HepG2 (cell line): ENCODE data around the gene BPIFB4. TPM values are rescaled to one million over a fixed set of nuclear protein-coding genes. Genes with fewer than 3 reads are reported as not detected.

Source experiments
- ATAC-seq: fragments of 200-7000 bp; cut with Tn5 transposase; 3 replicates; pipeline ENCODE4 v1.9.1; 2020; ENCODE audit warnings: mild to moderate bottlenecking, moderate library complexity
- BruUV-seq: library from RNA; stranded (reverse); fragments of 400-500 nt; replicated peaks from 2 replicates; lab custom pipeline; 2021; lab: Mats Ljungman, UMichigan
- CTCF ChIA-PET: fragments of 300-600 bp; formaldehyde crosslinking; extraction: SDS; loops from one replicate; lab custom pipeline; 2021; ENCODE audit warnings: low total read pairs, inconsistent platforms, low intra/inter-chr PET ratio; lab: Yijun Ruan, JAX
- POLR2A ChIA-PET: fragments of 350-600 bp; sonication (Branson Sonifier 250); formaldehyde crosslinking; loops from one replicate; lab custom pipeline; 2020; ENCODE audit warnings: antibody characterized with exemption, inconsistent platforms; lab: Yijun Ruan, JAX
- DNase-seq: peaks from one replicate; pipeline ENCODE4 v3.0.0-alpha.2; 2015; ENCODE audit warnings: low spot score
- FAIRE-seq: peaks from 3 replicates; lab custom pipeline; 2011; peaks lifted over from hg19 to GRCh38; lab: Jason Lieb, UNC
- H2AFZ ChIP-seq: one replicate; pipeline ENCODE4 v1.6.1; 2011; ENCODE audit warnings: low read length, inconsistent platforms
- H3K27ac ChIP-seq: fragments of 300-600 bp; 3 replicates; pipeline ENCODE4 v1.8.0; 2011; ENCODE audit warnings: mixed run types, mild to moderate bottlenecking, mixed read lengths, low read length, inconsistent platforms; ENCODE audit not compliant: insufficient read depth; ENCODE audit errors: extremely low read length
- H3K27me3 ChIP-seq, 2 experiments: fragments of 200-600 bp in 1 of 2; 2 replicates in 1 of 2; 3 replicates in 1 of 2; pipeline versions ENCODE4 v1.6.0 to v1.8.0; 2011; ENCODE audit warnings: low read length in 2 of 2, mild to moderate bottlenecking in 2 of 2, moderate library complexity in 2 of 2, inconsistent platforms in 1 of 2; ENCODE audit not compliant: insufficient read depth in 2 of 2, control insufficient read depth in 1 of 2
- H3K36me3 ChIP-seq, 2 experiments: fragments of 200-600 bp in 1 of 2; replicated peaks in 1 of 2; 2 replicates in 1 of 2; 3 replicates in 1 of 2; pipeline versions ENCODE4 v1.5.1 to v1.8.0; 2011; ENCODE audit warnings: low read length in 2 of 2, inconsistent platforms in 1 of 2; ENCODE audit not compliant: insufficient read depth in 2 of 2, control insufficient read depth in 1 of 2
- H3K4me1 ChIP-seq: 2 replicates; pipeline ENCODE4 v1.5.1; 2012; ENCODE audit warnings: low read length, inconsistent platforms; ENCODE audit not compliant: insufficient read depth
- H3K4me2 ChIP-seq: 2 replicates; pipeline ENCODE4 v1.6.0; 2011; ENCODE audit warnings: low read depth, low read length, inconsistent platforms
- H3K4me3 ChIP-seq, 3 experiments: fragments of 200-600 bp in 1 of 3; sonication (generic), shearing (Covaris generic) in 1 of 3; replicated peaks in 1 of 3; 2 replicates each; pipeline ENCODE4 v1.5.1; 2011 to 2016; ENCODE audit warnings: low read length in 3 of 3, inconsistent platforms in 2 of 3, low read depth in 2 of 3, mild to moderate bottlenecking in 2 of 3, control low read depth in 1 of 3, mixed read lengths in 1 of 3; ENCODE audit not compliant: insufficient read depth in 1 of 3
- H3K79me2 ChIP-seq: one replicate; pipeline ENCODE4 v1.6.1; 2011; ENCODE audit warnings: low read length, inconsistent platforms; ENCODE audit not compliant: insufficient read depth
- H3K9ac ChIP-seq: 2 replicates; pipeline ENCODE4 v1.6.0; 2011; ENCODE audit warnings: mild to moderate bottlenecking, low read depth, low read length, inconsistent platforms; ENCODE audit not compliant: insufficient read depth
- H3K9me3 ChIP-seq: 2 replicates; pipeline ENCODE4 v1.5.1; 2012; ENCODE audit warnings: mild to moderate bottlenecking, low read length
- H4K20me1 ChIP-seq: 2 replicates; pipeline ENCODE4 v1.6.0; 2011; ENCODE audit warnings: inconsistent platforms, mild to moderate bottlenecking, low read length, moderate library complexity; ENCODE audit not compliant: insufficient read depth
- HIVEP1 ChIP-seq: sonication (generic); formaldehyde crosslinking; IDR thresholded peaks from 2 replicates; pipeline ENCODE4 v1.4.0; 2020; ENCODE audit warnings: mild to moderate bottlenecking, missing genetic modification reagents
- KLF16 ChIP-seq, 2 experiments: sonication (generic) in 1 of 2; formaldehyde crosslinking in 1 of 2; IDR thresholded peaks; 2 replicates each; pipeline versions ENCODE4 v1.6.1 to v1.8.0; 2016 to 2023; ENCODE audit warnings: missing genetic modification reagents in 2 of 2, missing compliant biosample characterization in 1 of 2
- SIN3B ChIP-seq: fragments of 150-350 bp; IDR thresholded peaks from 2 replicates; pipeline ENCODE4 v1.6.1; 2014; ENCODE audit warnings: low read length
- ZC3H13 ChIP-seq: sonication (generic); formaldehyde crosslinking; IDR thresholded peaks from 2 replicates; pipeline ENCODE4 v1.8.1; 2023; ENCODE audit warnings: mild to moderate bottlenecking, missing genetic modification reagents, moderate library complexity
- ZKSCAN5 ChIP-seq: sonication (generic); formaldehyde crosslinking; IDR thresholded peaks from 2 replicates; pipeline ENCODE4 v1.5.1; 2020; ENCODE audit warnings: mild to moderate bottlenecking, missing genetic modification reagents
- ZNF605 ChIP-seq: sonication (generic); formaldehyde crosslinking; IDR thresholded peaks from 2 replicates; pipeline ENCODE4 v1.8.0; 2022; ENCODE audit warnings: mild to moderate bottlenecking, missing genetic modification reagents
- WGBS: methylation state at CpG from one replicate; pipeline ENCODE4 v1.1.6; 2017; ENCODE audit warnings: low lambda C conversion rate; 5-methylcytosine and 5-hydroxymethylcytosine counted together
- in situ Hi-C: cut with HindIII; loops from 2 replicates; pipeline ENCODE4 v1.10.0; 2017; ENCODE audit warnings: low pct_unique_long_range_greater_than_20kb; ENCODE audit not compliant: extremely low pct_ligation_motif_present
- intact Hi-C: fragments of 100-400 bp; cut with micrococcal nuclease; formaldehyde crosslinking; loops from one replicate; pipeline ENCODE4 v1.10.0; 2022; ENCODE audit not compliant: unreplicated experiment
- polyA plus RNA-seq, 8 experiments: library from polyadenylated mRNA; depleted of rRNA in 3 of 8; stranded (reverse) in 7 of 8; unstranded in 1 of 8; fragments of >200 nt; fragmentation: Illumina TruSeq in 4 of 8; extraction: Trizol in 4 of 8; gene quantifications; 2 replicates each; pipeline versions ENCODE4 v1.2.1 to v1.2.3, GENCODE V29; 2011 to 2016; ENCODE audit warnings: low read depth in 4 of 8, missing spikeins in 1 of 8, mixed read lengths in 1 of 8; ENCODE audit not compliant: insufficient read depth in 1 of 8
- total RNA-seq, 5 experiments: library from RNA; depleted of rRNA; stranded (reverse); fragments of >200 nt; fragmentation: Illumina TruSeq; extraction: Trizol; gene quantifications; 2 replicates each; pipeline ENCODE4 v1.2.3, GENCODE V29; 2016; ENCODE audit warnings: low read depth in 1 of 5
- TF ChIP-seq, protein P1 (sequence below): sonication (generic); formaldehyde crosslinking; IDR thresholded peaks from 2 replicates; pipeline ENCODE4 v1.9.0; 2021; ENCODE audit warnings: missing genetic modification reagents, mild to moderate bottlenecking, borderline replicate concordance
- TF ChIP-seq, protein P2 (sequence below): IDR thresholded peaks from 2 replicates; pipeline ENCODE4 v1.6.1; 2016; ENCODE audit warnings: mild to moderate bottlenecking, missing biosample characterization, missing genetic modification reagents
- TF ChIP-seq, protein P3 (sequence below): sonication (generic); formaldehyde crosslinking; IDR thresholded peaks from 2 replicates; pipeline ENCODE4 v1.4.0; 2020; ENCODE audit warnings: missing genetic modification reagents
- TF ChIP-seq, protein P4 (sequence below): sonication (generic); formaldehyde crosslinking; IDR thresholded peaks from 2 replicates; pipeline ENCODE4 v1.4.0; 2020; ENCODE audit warnings: missing genetic modification reagents
- TF ChIP-seq, protein P5 (sequence below): sonication (generic); formaldehyde crosslinking; conservative IDR thresholded peaks from 2 replicates; pipeline ENCODE4 v1.4.0; 2020; ENCODE audit warnings: mild to moderate bottlenecking, missing genetic modification reagents, moderate library complexity

The BPIFB4 gene
- total and polyA plus RNA-seq, 2 of the 13 experiments (the other 11 are each of a cell fraction or from before 2014, with no cell fraction given), result 0.09 TPM; not detected in 1

DNA sequence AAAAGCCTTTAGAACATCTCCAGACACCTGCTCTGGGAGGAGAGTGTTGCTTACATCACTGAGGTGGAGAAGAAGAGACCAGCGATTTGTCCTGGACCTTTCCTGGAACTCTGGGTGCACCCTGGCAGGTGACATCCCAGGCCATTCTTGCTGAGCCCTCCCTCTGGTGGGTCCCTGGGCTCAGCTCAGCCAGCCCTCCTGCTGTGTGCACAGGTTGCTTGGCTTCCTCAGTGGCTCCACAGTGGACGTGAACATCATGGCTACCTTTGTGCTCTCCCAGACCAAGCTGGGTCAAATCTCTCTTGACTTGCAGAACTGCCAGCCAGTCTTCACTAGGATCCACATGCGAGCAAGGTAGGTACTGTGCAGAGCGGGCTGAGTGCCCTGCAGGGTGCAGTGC lies 68.6 kb downstream of the BPIFB4 start (continued):
- TF ChIP-seq HIVEP1, result no peak
- no peak for TF ChIP-seq ZC3H13 (CRISPR knock-in tag)
- TF ChIP-seq, protein P1, sequence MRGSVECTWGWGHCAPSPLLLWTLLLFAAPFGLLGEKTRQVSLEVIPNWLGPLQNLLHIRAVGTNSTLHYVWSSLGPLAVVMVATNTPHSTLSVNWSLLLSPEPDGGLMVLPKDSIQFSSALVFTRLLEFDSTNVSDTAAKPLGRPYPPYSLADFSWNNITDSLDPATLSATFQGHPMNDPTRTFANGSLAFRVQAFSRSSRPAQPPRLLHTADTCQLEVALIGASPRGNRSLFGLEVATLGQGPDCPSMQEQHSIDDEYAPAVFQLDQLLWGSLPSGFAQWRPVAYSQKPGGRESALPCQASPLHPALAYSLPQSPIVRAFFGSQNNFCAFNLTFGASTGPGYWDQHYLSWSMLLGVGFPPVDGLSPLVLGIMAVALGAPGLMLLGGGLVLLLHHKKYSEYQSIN (CRISPR knock-in tag), result no peak
- TF ChIP-seq, protein P2, sequence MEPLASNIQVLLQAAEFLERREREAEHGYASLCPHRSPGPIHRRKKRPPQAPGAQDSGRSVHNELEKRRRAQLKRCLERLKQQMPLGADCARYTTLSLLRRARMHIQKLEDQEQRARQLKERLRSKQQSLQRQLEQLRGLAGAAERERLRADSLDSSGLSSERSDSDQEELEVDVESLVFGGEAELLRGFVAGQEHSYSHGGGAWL (CRISPR knock-in tag), result no peak

DNA sequence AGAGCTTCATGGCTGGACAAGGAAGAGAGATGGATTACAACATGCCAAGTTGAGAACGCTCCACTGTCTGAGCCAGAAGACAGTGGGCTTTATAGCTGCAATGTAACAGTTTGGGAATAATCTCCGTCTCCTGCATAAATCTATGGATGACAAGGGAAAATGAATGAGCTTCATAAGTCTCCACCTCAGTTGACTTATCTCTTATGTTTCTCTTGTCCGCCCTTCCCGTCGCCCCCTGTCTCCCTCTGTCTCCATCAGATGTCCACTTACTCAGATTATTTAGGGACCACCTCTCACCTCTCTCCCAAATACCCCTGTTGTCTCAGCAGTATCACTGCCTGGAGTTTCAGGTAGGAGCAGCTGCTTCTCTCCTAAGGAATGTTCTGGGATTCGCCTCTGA lies 74.8 kb downstream of the BPIFB4 start:
- POLR2A ChIA-PET, result no interaction called here
- no peak overlapping the region for H3K4me2 ChIP-seq
- TF ChIP-seq ZNF605 (CRISPR knock-in tag) (no peak), KLF16 (CRISPR knock-in tag; IDR thresholded peaks at IDR 0.05) (no peak), ZKSCAN5 (CRISPR knock-in tag) (no peak), SIN3B (no peak)
- TF ChIP-seq, protein P3, sequence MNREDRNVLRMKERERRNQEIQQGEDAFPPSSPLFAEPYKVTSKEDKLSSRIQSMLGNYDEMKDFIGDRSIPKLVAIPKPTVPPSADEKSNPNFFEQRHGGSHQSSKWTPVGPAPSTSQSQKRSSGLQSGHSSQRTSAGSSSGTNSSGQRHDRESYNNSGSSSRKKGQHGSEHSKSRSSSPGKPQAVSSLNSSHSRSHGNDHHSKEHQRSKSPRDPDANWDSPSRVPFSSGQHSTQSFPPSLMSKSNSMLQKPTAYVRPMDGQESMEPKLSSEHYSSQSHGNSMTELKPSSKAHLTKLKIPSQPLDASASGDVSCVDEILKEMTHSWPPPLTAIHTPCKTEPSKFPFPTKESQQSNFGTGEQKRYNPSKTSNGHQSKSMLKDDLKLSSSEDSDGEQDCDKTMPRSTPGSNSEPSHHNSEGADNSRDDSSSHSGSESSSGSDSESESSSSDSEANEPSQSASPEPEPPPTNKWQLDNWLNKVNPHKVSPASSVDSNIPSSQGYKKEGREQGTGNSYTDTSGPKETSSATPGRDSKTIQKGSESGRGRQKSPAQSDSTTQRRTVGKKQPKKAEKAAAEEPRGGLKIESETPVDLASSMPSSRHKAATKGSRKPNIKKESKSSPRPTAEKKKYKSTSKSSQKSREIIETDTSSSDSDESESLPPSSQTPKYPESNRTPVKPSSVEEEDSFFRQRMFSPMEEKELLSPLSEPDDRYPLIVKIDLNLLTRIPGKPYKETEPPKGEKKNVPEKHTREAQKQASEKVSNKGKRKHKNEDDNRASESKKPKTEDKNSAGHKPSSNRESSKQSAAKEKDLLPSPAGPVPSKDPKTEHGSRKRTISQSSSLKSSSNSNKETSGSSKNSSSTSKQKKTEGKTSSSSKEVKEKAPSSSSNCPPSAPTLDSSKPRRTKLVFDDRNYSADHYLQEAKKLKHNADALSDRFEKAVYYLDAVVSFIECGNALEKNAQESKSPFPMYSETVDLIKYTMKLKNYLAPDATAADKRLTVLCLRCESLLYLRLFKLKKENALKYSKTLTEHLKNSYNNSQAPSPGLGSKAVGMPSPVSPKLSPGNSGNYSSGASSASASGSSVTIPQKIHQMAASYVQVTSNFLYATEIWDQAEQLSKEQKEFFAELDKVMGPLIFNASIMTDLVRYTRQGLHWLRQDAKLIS (CRISPR knock-in tag), result no peak
- TF ChIP-seq, protein P4, sequence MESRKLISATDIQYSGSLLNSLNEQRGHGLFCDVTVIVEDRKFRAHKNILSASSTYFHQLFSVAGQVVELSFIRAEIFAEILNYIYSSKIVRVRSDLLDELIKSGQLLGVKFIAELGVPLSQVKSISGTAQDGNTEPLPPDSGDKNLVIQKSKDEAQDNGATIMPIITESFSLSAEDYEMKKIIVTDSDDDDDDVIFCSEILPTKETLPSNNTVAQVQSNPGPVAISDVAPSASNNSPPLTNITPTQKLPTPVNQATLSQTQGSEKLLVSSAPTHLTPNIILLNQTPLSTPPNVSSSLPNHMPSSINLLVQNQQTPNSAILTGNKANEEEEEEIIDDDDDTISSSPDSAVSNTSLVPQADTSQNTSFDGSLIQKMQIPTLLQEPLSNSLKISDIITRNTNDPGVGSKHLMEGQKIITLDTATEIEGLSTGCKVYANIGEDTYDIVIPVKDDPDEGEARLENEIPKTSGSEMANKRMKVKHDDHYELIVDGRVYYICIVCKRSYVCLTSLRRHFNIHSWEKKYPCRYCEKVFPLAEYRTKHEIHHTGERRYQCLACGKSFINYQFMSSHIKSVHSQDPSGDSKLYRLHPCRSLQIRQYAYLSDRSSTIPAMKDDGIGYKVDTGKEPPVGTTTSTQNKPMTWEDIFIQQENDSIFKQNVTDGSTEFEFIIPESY, result no peak
- TF ChIP-seq, protein P5, sequence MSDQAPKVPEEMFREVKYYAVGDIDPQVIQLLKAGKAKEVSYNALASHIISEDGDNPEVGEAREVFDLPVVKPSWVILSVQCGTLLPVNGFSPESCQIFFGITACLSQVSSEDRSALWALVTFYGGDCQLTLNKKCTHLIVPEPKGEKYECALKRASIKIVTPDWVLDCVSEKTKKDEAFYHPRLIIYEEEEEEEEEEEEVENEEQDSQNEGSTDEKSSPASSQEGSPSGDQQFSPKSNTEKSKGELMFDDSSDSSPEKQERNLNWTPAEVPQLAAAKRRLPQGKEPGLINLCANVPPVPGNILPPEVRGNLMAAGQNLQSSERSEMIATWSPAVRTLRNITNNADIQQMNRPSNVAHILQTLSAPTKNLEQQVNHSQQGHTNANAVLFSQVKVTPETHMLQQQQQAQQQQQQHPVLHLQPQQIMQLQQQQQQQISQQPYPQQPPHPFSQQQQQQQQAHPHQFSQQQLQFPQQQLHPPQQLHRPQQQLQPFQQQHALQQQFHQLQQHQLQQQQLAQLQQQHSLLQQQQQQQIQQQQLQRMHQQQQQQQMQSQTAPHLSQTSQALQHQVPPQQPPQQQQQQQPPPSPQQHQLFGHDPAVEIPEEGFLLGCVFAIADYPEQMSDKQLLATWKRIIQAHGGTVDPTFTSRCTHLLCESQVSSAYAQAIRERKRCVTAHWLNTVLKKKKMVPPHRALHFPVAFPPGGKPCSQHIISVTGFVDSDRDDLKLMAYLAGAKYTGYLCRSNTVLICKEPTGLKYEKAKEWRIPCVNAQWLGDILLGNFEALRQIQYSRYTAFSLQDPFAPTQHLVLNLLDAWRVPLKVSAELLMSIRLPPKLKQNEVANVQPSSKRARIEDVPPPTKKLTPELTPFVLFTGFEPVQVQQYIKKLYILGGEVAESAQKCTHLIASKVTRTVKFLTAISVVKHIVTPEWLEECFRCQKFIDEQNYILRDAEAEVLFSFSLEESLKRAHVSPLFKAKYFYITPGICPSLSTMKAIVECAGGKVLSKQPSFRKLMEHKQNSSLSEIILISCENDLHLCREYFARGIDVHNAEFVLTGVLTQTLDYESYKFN (CRISPR knock-in tag), result no peak

More for the DNA sequence above, 74.8 kb downstream of the BPIFB4 start:
- no peak for FAIRE-seq
- Histone ChIP-seq H3K9me3 (no peaks in the 10 kb centered on the region), H3K4me1 (no peaks in the 10 kb centered on the region), H4K20me1 (no peaks in the 10 kb centered on the region), H3K9ac (no peak overlapping the region), H3K36me3 (no peaks in the 10 kb centered on the region), H3K27me3 (peaks cover 0 to 19% of the 10 kb centered on the region in 2 experiments; a peak in 2 of 5 replicates), H3K4me3 (no peak overlapping the region), H3K27ac (no peak overlapping the region), H2AFZ (no peak overlapping the region), H3K79me2 (no peaks in the 10 kb centered on the region)
- CTCF ChIA-PET, result no interaction called here
- WGBS, result 9% methylated on average over 6 of the region's 6 CpGs
- in situ Hi-C loops (no loop called here), intact Hi-C loops (no loop called here)
- no peak for ATAC-seq
- no TSS peak for BruUV-seq
- no peak for DNase-seq
